ENCODE measurements around the gene ABCG5. TPM values are rescaled to one million over a fixed set of nuclear protein-coding genes. Genes with fewer than 3 reads are reported as not detected.

ABCG5 gene
- total and polyA plus RNA-seq, 2 of the 4 experiments (the other 2 are of a cell fraction): not detected

DNA sequence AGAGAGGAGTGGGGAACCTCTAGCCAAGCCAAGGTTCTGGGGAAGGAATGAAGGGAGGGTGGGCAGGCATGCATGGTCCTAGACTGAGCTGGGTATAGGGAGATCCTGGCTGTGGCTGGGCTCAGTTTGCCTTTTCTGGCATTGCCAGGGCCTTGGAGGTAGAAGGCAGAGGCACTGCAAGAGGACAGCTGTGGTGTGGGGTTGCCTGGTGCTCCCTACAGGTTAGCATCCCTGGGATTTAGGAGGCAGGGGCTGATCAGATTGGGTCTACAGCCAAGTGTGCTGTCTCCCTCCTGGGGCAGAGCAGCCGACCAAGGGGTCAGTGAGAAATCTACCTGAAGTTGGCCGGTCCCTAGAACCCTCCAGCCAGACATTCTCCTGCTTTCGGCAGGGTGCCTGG lies 16.0 kb upstream of the ABCG5 start:
- Histone ChIP-seq H3K79me1 (ENCODE audit: low read depth in 1 of 2, low read length in 2 of 2) (no peaks in the 10 kb centered on the region), H3K4me3 (ENCODE audit: insufficient read depth, low read depth, low read length) (no peak overlapping the region), H2BK120ac (ENCODE audit: low read depth, low read length) (no peak overlapping the region), H2BK20ac (ENCODE audit: low read depth, low read length) (no peak overlapping the region), H3K56ac (ENCODE audit: extremely low read depth, insufficient read depth, low read length) (no peak overlapping the region), H4K20me1 (ENCODE audit: insufficient read depth, low read length) (no peaks in the 10 kb centered on the region), H3K4me2 (ENCODE audit: low read depth, low read length) (no peak overlapping the region), H3K4me1 (ENCODE audit: control insufficient read depth, insufficient read depth, low read length) (no peaks in the 10 kb centered on the region), H2BK5ac (ENCODE audit: low read depth, low read length, poor library complexity, severe bottlenecking) (no peak overlapping the region), H2BK15ac (ENCODE audit: low read depth, low read length) (no peak overlapping the region), H2AFZ (replicated peaks; ENCODE audit: low read length, poor library complexity) (no peak overlapping the region), H3K9me3 (ENCODE audit: control insufficient read depth, insufficient read depth, low read length) (no peaks in the 10 kb centered on the region), H3K18ac (ENCODE audit: low read depth, low read length) (no peak overlapping the region), H2AK9ac (replicated peaks; ENCODE audit: low read depth, low read length, poor library complexity) (no peak overlapping the region), H2AK5ac (ENCODE audit: low read depth, low read length) (no peak overlapping the region), H3K36me3 (ENCODE audit: control insufficient read depth, insufficient read depth, low read length) (no peaks in the 10 kb centered on the region), H3K27me3 (ENCODE audit: control insufficient read depth, insufficient read depth, low read length) (peaks cover 36% of the 10 kb centered on the region), H4K5ac (ENCODE audit: low read depth, low read length) (no peak overlapping the region), H3K9ac (ENCODE audit: low read depth, low read length) (no peak overlapping the region), H4K8ac (ENCODE audit: low read depth in 2 of 2, low read length in 2 of 2) (no peak overlapping the region), H3K23ac (ENCODE audit: low read depth, low read length) (no peak overlapping the region), H3K27ac (ENCODE audit: insufficient read depth, low read length) (no peak overlapping the region), H3K4ac (ENCODE audit: low read depth, low read length) (no peak overlapping the region), H3K14ac (replicated peaks; ENCODE audit: low read depth, low read length) (no peak overlapping the region), H3K9me1 (ENCODE audit: insufficient read depth, low read length) (no peaks in the 10 kb centered on the region), H4K91ac (ENCODE audit: insufficient read depth, low read depth, low read length) (no peak overlapping the region)
- WGBS, 2 experiments (ENCODE audit: extremely low coverage in 2 of 2, insufficient read length in 1 of 2): 100% methylated on average over 1 of the region's 3 CpGs; no CpG with 5 or more reads in 1 of the 2 experiments
- dilution Hi-C loops (cut with HindIII; ENCODE audit: low sequenced_read_pairs, unreplicated experiment) (no loop called here), in situ Hi-C loops (cut with MboI; ENCODE audit: low sequenced_read_pairs) (no loop called here), intact Hi-C loops (cut with micrococcal nuclease) (no loop called here)
- no peak for ATAC-seq (ENCODE audit: low read depth)
- TF ChIP-seq CHD1 (IDR thresholded peaks at IDR 0.05; ENCODE audit: low read depth, low read length): no peak
- no peak for TF ChIP-seq RCOR1 (IDR thresholded peaks at IDR 0.05; ENCODE audit: insufficient replicate concordance, low read length)
- no peak for TF ChIP-seq MAZ (IDR thresholded peaks at IDR 0.05; ENCODE audit: borderline replicate concordance, low read depth, low read length)
- TF ChIP-seq, protein P1, sequence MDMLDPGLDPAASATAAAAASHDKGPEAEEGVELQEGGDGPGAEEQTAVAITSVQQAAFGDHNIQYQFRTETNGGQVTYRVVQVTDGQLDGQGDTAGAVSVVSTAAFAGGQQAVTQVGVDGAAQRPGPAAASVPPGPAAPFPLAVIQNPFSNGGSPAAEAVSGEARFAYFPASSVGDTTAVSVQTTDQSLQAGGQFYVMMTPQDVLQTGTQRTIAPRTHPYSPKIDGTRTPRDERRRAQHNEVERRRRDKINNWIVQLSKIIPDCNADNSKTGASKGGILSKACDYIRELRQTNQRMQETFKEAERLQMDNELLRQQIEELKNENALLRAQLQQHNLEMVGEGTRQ (IDR thresholded peaks at IDR 0.05; ENCODE audit: low read depth, low read length): no peak
- no peak for TF ChIP-seq POLR2A (IDR thresholded peaks at IDR 0.05; ENCODE audit: low read depth, low read length)
- BruUV-seq (replicated peaks): no TSS peak
- POLR2A ChIA-PET (ENCODE audit: unreplicated experiment): no interaction called here
- DNase-seq: no peak
- CTCF ChIA-PET: no interaction called here

Data from IMR-90 (cell line).